HG03108 (cell line): ENCODE data around the gene S100A3.
"Not testable (repeated sequence)": the region's sequence is repeated elsewhere in the genome, so short reads cannot be mapped to it uniquely, and the experiment has no call there.

ENCODE experiments used
- ATAC-seq: cut with Tn5 transposase; IDR thresholded peaks from one replicate; pipeline ENCODE4 v1.9.1; 2021; ENCODE audit warnings: moderate library complexity; ENCODE audit not compliant: unreplicated experiment

The S100A3 gene

DNA sequence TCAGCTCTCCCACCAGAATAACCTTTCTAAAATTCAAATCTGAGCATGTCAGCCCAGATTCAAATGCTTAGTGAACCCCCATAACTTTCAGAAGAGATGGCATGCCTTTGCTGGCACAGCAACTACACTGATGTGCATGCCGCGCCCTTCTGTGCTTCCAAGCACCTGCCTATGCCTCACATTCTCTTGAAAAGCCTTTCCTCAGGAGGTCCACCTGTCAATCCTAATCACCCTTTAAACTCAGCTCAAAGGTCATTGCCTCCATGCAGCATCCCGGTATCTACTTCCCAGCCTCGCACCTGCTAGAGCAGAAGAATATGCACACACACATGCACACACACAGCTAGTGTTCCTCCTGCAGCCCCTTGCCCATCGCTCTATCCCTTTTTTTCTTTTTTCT lies 21.8 kb upstream of the S100A3 start:
- ATAC-seq: no peak

DNA sequence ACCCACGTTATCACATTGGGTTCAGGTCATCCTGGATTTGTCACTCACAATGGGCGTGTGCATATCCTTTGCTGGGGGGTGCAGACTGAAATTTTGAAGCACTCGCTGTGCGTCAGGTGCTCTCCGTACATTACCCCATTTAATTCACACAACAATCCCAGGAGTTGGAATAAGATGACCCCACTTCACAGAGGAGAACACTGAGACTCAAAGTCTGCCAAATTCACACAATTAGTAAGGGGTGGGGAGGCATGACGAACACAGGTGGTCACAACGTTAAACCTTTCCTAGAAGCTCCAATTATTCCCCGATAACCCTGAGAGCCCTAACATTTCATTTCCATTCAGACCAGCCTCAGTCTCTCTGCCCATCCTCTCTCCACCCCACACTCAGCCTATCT lies 20.4 kb upstream of the S100A3 start:
- no peak for ATAC-seq

DNA sequence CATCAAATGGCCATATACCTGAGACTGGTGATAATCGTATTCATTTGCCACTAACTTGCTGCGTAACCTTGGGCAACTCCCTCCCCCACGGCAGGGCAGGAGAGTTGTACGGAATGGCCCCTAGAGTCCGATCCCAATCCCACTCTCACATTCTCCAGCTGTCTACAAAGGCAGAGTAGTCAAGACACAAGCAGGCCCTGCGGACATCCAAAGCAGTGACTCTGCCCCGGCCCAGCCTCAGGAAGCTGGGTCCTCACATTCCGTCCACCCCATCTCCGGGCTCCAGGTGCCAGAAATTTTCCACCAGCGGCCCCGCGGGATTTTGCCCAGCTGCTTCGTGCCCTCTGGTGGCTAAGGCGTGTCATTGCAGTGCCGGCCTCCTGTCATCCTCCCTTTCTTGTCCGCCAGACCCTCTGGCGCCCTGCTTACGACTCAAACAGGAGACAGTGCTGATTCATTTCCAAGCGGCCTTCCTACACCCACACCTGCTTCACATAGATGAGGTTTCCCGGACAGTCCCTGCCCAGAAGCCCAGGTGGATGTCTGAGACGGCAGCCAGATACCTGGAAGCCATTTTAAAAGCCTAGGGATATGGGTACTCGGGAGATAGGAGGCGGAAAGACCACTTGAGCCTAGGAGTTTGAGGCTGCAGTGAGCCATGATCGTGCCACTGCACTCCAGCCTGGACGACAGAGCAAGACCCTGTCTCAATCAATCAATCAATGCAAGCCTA lies 19.5 kb upstream of the S100A3 start:
- no peak for ATAC-seq

DNA sequence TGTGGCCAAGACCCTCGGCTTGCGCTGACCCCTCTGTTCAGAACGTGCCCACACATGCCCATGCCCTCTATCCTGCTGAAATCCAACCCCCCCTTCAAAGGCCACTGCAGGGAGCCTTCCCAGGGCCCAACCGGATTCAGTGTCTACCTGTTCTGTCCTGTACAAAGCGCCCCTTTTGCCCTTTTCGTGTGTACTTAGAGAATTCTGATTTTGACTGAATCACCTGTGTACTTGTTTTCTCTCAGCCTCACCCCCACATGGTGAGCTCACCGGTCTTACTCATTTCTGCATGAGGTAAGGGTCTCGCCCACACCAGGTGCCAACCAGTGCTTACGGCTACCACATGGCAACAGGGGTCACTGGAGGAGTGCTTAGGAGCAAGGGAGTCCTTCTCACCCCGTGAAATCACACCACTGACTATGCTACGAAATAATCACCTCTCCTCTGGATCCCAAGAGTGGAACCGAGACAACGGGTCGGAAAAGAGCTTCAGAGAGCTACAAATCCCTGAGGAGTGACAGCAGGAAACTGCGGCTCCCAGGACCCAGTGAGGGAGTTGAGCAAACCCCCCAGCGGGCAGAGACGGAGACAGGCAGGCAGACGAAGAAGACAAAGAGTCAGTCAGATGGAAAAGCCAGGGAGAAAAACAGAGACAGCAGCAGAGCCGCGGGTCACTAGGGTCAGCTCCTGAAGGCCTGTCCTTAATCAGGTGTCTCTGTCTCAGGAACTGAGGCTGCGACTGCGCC lies 18.7 kb upstream of the S100A3 start:
- ATAC-seq: no peak

DNA sequence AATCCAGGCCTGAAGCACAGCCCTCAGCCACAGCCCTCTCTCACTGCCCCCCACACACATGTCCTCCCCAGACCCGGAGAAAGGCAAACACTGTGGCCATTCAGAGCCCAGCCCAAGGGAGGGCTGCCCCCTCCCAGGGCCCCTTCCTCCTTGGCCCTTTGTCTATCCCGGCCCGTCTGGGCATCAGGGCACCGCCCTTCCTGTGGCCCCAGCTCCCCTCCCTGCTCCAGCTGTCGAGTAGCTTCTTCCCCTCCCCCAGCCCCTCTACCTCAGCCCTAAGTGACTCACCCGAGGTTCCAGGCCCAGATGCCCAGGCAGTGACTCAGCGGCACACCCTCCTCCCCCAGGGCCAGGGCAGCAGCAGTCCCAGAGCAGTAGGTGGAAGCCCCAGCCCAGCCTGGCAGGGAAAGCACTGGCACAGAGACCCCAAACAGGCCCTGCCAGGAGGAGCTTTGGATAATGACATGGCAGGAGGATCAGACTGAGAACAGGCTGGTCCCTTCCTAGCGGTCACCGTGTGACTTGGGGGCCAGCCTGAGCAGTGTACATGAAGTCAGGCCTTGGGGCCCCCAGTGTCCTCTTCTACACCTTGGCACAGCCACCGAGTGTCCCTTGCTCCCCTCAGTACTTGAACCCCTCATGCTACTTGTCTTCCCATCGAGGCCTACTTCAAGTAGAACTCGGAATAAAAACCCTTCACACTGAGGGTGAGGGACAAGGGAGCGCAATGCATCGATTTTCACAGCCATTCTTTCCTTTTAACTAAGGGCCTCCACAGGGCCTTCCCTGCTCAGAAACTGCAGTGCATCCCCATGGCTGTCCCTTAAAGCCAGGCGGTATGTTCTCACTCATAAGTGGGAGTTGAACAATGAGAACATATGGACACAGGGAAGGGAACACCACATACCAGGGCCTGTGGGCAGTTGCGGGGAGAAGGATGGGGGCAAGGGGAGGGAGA lies 17.6 kb upstream of the S100A3 start:
- ATAC-seq: peak; percentile 40

DNA sequence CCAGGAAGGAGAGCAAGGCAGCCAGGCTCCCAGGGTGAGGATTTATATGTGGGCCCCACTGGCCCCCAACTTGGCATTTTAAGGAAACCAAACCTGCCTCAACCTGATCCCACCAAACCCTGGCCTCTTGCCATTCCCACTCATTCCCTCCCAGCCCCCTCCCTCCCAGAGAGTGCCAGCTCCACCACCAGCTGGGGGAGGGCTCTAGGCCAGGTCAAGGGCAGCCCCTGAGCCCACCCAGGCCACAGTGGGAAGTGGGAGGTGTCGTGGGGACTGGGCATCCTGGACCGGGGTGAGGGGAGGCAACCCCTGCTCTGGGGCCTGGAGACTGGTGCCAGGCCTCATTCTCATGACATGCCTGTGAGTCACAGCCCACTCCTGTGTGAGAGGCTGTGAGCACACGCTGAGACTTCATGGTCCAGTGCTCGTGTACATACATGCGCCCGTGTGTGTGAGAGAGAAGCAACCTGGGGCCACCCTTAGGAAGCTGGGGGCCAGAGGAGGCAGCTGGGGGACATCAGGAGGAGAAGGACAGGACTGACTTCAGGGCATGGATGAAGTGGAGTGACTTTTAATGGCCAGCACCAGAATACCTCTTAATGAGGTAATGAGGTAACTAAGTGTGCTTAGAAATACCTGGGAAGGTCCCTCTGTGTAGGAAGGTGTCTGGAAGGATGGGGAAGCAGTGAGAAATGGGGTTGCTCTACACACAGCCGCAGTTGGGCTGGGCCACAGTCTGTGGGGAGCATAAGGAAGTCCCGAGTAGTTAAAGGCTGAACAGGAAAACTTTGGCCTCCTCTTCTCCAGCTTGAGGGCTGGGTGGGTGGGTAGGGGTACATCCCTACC lies 16.7 kb upstream of the S100A3 start, which contains the start of gene S100A2:
Gene S100A2, minus strand, starts transcription at position 316 of the 846 bp plus-strand sequence. CDS start 1,967 bp downstream, outside the sequence.
- ATAC-seq: no peak

DNA sequence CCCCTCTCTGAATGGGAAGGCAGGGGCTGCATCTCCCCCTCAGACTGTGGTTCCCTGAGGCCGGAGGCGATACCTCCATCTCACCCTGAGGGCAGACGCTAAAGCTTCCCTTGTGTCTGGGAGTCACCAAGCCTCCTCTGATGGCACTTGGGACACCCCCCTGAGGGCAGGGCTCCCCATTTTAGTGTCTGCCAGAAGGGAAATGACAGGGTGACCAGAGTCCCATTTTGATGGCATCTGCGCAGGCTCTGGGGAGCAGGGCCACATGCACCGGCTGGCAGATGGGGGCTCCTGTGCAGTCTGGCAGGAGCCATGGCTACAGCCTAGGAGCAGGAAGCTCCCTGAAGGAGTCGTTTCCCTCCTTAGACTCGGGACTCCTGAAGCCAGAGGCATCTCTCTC lies 14.9 kb upstream of the S100A3 start:
- no peak for ATAC-seq

DNA sequence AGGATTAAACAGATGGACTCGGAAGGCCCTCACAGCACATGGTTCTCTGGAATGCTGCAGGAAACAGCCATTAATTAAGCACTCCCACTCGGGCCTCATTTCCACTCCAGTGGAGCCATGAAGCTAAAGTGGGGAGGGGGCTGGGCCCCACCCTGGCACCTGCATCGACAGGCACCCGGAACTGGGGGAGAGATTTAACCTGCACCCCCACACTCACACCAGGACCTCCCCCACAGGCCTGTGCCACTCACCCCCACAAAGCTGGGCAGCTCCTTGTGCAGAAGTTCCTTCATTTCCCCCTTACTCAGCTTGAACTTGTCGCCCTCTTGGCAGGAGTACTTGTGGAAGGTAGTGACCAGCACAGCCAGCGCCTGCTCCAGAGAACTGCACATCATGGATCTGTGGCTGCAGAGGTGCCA lies 14.4 kb upstream of the S100A3 start:
- no peak for ATAC-seq

DNA sequence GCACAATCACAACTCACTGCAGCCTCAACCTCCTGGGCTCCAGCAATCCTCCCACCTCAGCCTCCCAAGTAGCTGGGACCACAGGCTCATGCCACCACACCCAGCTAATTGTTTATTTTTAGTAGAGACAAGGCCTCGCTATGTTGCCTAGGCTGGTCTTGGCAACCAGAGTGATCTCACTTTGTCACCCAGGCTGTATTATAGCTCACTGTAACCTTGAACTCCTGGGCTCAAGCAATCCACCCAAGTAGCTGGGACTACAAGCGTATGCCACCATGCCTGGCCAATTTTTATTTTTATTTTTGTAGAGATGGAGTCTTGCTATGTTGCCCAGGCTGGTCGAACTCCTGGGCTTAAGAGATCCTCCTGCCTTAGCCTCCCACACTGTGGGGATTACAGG lies 13.0 kb upstream of the S100A3 start:
- not testable (repeated sequence) for ATAC-seq

DNA sequence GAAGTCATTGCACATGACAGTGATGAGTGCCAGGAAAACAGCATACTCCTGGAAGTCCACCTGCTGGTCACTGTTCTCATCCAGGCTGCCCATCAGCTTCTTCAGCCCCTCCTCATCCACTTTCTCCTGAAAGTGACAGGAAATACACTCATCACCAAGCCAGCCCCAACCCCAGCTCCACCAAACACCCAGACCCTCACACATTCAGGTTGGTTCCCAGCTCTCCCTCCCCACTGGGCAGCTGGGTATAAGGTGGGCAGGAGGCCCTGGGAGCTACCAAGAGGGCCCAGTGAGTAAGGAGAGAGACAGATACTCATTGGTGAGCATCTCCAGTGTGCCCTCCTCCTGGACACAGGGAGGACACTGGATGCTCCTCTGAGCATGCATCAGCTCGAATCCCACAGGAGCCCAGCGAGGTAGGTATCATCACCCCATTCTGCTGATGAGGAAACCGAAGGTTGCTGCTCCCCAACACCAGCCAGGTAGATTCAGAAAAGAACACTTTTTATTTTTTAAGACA lies 12.5 kb upstream of the S100A3 start:
- no peak for ATAC-seq

DNA sequence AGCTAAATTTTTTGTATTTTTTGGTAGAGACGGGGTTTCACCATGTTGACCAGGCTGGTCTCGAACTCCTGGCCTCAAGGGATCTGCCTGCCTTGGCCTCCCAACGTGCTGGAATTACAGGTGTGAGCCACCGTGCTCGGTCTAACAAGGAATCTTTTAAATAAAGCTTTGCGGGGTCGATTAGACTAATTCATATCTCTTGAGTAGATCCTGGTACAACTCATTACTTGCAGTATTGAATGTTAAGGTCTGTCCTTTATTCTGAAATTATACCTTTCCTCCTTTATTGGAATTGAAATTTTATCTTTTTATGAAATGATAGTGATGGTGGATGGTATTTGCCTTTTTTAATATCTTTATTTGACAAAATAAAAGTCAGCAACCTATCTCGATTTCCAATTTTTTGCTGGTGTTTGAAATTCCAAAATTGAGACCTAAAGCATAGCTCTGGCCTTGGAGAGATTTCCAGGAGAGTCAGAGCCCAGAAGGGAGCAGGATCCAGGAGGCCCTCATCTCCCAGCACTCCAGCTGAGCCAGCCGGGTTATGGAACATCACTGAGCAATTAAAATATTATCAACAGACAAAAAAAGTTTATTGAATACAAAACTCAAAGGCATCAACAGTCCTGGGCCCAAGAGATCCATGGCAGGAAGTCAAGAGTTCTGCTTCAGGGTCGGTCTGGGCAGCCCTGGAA lies 11.9 kb upstream of the S100A3 start:
- ATAC-seq: no peak

DNA sequence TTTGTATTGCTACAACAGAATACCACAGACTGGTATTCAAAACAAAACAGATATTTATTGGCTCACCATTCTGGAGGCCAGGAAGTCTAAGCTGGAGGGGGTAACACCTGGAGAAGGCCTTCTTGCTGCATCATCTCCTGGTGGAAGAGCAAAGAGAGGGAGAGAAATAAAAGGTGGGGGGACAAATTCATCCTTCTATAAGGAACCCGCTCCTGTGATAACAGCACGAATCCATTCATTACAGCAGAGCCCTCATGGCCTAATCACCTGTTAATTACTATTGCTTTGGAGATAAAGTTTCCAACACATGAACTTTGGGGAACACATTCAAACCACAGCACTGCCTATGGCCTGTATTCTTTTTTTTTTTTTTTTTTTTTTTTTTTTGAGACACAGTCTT lies 11.2 kb upstream of the S100A3 start:
- ATAC-seq: no peak

DNA sequence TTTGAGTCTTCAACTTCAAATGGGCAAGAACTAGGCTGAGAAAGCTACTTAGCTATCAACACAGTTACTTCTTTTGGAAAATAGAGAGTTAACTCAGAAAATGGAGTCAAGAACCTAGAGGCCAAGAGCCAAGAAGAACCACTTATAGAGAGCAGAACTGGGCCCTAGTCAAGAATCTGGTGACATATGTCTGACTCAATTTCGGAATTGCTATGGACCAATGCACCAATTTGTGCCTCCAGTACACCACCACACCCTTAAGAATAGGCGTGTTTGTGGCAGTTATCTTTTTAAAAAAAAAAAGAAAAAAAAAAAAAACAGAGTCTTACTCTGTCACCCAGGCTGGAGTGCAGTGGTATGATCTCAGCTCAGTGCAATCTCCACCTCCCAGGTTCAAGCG lies 8.8 kb upstream of the S100A3 start:
- no peak for ATAC-seq

DNA sequence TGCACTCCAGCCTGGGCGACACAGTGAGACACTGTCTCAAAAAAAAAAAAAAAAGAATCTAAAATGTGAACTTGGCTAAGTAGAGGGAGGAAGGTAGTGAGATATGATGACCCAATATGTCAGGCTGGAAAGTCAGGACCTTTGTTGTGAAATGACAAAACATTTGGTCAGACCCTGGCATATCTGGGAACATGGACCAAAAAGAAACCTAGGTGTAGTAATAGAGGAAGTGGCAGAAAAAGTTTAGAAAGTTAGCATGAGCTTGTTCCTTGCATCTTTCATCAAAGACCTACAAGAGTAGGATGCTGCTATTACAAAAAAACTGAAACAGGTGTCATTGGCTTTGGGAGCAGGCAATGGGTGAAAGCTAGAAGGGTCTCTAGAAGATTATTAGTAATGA lies 7.3 kb upstream of the S100A3 start:
- ATAC-seq: no peak

DNA sequence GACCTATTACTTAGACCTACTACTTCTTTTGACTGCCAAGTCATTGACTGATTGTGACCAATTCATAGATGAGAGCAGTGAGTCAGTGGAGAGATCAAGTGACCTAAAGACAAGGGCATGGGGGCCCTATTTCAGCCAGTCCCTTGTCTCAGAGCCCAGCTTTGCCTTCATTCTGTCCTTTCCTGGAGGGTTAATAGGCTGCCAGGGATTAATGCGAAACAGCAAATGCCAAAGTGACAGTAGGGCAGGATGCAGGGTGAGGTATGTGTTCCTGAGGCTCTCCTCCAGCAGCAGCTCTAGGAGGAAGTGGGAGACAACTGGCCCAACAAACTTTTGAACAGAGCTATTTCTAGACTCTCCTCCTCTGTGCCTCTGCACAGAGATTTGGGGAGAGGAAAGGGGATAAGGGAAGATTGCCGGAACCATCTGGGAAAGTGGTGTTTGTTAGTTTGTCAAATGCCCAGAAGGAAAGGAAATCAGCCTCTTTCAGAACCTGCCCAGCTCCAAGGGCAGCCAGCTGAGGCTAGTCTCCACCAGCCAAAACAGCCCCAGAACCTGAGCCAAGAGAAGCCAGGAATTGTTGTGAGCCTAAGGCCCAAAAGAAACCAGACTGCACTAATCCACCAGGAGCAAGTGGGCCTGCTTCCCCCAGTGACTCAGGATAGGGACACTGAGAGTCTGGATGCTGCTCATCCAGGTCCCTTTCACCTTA lies 4.9 kb upstream of the S100A3 start:
- no peak for ATAC-seq

DNA sequence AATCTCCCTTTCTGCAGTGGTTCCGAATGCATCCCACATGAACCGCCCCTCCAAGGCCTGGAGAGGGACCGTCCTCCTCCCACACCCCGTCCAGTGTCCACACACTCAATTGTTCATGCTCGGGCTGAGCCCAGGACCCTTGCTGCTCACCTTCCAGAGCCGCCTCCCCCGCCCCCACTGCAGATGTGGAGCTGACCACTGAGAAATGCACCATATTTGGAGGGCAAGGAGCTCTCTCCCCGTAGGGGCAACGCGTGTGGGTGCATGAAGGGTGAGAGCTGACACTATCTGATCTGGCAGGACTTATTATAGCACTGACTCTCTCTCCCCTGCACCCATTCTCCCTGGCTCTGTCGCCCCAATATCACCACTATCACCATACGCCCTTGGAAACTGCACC lies 4.0 kb upstream of the S100A3 start:
- no peak for ATAC-seq

DNA sequence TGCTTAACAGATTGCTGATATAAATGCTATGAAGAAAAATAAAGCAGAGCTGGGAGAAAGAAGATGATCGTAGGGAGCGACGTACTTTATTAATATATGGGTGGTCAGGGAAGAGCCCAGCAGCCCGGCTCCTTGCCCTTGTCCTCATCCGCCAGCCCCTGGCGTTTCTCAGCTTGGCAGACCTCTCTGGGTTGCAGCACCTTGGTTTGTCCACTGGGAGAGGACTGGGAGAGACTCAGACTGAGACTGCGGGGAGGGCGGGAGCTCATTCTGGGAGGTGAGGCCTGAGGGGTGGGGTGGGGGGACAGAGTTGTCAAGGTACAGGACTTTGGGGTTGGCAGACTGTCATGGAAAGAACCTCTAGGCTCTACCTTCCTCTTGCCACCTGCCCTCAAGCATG lies 3.3 kb upstream of the S100A3 start:
- ATAC-seq: no peak

DNA sequence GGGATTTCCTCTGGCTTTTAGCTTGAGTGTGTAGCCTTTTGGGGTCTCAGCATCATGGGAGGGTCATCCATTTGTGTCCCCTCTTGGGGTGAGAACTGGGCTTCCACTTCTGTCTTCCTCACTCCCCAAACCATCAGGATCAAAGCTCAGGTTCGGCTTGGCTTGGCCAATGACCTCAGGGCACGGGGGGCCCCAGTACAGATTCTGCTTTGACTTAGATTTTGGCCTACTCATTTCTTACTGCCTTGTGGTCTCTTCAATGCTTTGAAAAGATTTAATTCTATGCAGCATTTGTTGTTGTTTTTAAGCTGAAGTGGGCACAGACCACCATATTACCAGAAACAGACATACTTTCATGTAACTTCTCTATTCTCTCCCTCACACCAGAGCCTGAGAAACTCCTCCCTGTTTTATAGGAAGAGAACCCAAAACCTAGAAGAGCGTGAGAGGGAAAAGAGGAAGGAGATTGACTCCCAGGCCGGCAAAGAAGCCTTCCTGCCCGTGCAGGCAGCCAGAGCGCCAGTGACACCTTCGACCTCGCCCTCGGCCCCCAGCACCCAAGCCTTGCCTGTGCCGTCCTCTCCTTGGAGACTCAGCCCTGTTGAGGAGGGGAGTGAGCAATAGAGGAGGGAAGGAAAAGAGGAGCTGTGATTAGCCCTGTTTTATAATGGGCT lies 1.9 kb upstream of the S100A3 start:
- no peak for ATAC-seq

DNA sequence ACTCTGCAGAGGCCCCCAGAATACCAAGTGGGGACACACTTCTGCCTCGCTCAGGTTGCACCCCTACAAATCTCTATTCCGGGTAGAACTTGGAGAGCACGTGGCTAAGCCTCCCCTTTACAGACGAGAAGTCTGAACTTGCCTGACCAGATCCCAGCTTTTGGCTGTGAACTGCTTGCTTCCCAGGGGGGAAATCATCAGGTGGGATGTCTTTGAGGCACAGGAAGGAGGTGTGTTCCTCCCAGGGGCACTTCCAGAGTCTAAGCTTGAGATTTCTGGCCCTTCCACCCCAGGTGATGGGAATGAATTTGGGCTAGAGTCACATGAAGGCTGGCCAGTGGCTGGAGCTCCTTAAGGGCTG lies 1.3 kb upstream of the S100A3 start:
- ATAC-seq: no peak
